ENCODE results near the gene ZNF765.
"Not testable (repeated sequence)": the region's sequence is repeated elsewhere in the genome, so short reads cannot be mapped to it uniquely, and the experiment has no call there.

DNA sequence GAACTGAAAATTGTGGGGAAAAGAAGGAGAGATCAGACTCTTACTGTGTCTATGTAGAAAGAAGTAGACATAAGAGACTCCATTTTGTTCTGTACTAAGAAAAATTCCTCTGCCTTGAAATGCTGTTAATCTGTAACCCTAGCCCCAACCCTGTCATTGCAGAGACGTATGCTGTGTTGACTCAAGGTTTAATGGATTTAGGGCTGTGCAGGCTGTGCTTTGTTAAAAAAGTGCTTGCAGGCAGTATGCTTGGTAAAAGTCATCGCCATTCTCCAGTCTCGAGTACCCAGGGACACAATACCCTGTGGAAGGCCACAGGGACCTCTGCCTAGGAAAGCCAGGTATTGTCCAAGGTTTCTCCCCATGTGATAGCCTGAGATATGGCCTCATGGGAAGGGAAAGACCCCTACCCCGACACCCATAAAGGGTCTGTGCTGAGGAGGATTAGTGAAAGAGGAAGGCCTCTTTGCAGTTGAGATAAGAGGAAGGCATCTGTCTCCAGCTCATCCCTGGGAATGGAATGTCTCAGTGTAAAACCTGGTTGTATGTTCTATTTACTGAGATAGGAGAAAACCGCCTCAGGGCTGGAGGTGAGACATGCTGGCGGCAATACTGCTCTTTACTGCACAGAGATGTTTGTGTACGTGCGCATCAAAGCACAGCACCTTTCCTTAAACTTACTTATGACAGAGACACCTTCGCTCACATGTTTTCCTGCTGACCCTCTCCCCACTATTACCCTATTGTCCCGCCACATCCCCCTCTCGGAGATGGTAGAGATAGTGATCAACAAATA is 25.8 kb downstream of the ZNF765 start:
- TF ChIP-seq, protein P1, sequence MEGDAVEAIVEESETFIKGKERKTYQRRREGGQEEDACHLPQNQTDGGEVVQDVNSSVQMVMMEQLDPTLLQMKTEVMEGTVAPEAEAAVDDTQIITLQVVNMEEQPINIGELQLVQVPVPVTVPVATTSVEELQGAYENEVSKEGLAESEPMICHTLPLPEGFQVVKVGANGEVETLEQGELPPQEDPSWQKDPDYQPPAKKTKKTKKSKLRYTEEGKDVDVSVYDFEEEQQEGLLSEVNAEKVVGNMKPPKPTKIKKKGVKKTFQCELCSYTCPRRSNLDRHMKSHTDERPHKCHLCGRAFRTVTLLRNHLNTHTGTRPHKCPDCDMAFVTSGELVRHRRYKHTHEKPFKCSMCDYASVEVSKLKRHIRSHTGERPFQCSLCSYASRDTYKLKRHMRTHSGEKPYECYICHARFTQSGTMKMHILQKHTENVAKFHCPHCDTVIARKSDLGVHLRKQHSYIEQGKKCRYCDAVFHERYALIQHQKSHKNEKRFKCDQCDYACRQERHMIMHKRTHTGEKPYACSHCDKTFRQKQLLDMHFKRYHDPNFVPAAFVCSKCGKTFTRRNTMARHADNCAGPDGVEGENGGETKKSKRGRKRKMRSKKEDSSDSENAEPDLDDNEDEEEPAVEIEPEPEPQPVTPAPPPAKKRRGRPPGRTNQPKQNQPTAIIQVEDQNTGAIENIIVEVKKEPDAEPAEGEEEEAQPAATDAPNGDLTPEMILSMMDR (IDR thresholded peaks at IDR 0.05; ENCODE audit: low read length): not testable (repeated sequence)
- TF ChIP-seq EZH2 (IDR thresholded peaks at IDR 0.05; ENCODE audit: borderline replicate concordance, low read length): not testable (repeated sequence)

Data from OCI-LY1 (cell line).